ENCODE results near the gene GPATCH3. TPM values are rescaled to one million over a fixed set of nuclear protein-coding genes. Genes with fewer than 3 reads are reported as not detected.

GPATCH3 gene
- total RNA-seq, 1 experiment from 2014 or later = 15.6 TPM

DNA sequence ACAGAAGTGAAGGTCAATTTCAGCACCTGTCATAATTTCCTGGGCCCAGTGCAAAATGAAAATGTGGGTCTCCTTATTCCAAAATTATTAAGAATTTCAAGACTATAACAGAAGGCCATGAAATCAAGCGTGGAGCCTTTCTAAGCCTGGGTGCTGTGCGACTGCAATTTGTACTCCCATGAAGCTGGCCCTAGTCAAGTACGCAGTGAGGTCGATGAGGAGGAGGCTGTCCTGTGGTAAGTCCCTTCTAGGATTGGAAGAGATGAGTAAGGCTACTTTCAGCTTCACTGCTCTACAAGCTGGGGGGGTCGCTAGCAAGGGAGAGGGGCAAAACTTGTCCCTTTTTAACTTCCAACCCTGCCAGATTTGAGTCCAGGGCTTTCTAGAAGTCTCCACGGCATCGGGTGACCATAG is 20.9 kb upstream of the GPATCH3 start:
- no peaks in the 10 kb centered on the region for H3K9me3 ChIP-seq
- peak overlapping the region; percentile 95 for H3K4me3 ChIP-seq
- no peaks in the 10 kb centered on the region for H3K27me3 ChIP-seq
- H3K36me3 ChIP-seq = peaks cover 39% of the 10 kb centered on the region
- DNase-seq = no peak

DNA sequence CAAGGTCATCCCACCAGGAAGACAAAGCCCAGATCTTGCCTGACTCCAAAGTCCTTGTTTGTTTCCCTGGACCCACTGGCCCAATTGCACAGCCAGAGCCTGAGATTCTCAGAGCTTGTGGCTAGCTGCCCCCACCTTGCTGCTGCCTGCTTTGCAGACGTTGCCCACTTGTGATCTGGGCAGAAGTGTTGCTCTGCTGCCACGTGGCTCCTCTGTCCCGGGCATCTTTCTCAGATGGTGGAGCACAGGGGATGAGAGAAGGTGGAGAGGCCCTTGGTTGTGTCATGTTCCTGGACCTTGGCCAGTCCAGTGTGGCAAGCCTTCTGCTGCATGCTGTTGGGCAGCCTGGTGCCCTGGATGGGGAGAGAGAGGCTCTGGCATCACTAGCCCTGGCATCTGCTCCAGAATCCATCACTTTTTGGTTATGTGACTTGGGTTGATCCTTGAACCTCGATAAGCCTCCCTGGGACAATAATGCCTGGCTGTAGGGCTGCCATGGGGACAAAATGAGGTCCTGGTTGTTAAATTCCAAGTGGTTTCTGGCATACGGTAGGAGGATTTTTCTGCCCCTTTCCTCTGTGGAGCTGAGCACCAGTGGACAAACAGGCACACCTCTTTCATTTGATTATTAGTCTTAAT is 15.1 kb upstream of the GPATCH3 start:
- Histone ChIP-seq H3K4me3 (no peak overlapping the region), H3K36me3 (no peaks in the 10 kb centered on the region), H3K9me3 (no peaks in the 10 kb centered on the region), H3K27me3 (no peaks in the 10 kb centered on the region)
- DNase-seq = peak; percentile 14

DNA sequence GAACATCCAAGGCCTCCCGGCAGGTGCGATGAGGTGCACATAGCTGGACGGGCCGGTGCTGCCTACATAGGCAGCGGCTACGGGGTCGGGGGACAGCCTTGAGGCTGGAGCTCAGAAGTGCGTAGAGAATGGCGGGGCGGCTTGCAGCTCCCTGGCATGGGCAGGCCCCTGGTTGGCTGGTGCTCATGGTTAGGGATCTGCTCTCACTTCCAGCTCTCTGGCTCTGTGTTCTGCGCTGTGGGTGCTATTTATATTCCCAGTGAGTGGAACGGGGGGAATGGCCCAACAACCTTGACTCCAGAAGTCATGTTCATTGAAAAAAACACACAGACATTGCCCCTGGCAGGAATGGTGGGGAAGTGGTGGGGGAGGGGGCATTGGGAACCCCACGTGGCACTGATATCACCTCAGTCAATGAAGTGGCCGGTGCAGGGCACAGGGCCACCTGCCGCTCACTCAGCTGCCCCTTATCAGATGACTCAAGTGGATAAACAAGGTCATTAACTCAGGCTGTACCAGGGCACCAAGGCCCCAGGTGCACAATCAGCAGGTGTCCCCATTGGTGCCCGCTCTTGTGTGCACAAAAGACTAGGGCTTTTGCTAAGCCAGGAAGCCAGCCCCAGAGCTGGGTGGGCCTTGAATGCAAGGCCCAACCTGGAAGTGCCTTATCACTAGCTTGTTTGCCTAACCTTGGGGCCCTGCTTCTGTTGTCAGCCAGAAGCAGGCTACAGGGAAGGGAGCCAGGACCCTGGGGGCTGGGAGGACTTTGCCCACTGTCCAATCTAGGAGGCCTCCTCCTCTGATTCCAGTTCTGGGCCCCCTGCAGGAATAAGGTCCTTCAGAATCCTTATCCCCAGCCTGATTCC is 13.7 kb upstream of the GPATCH3 start, which contains the start of gene NR0B2:
Gene NR0B2 (minus strand): TSS at position 222 of the 866 bp plus-strand sequence. CDS start 35 bp downstream, at position 187.
- no peaks in the 10 kb centered on the region for H3K27me3 ChIP-seq
- no peaks in the 10 kb centered on the region for H3K36me3 ChIP-seq
- no peak for DNase-seq
- no peak within 1 kb of the TSS for H3K4me3 ChIP-seq
- no peaks in the 10 kb centered on the region for H3K9me3 ChIP-seq

DNA sequence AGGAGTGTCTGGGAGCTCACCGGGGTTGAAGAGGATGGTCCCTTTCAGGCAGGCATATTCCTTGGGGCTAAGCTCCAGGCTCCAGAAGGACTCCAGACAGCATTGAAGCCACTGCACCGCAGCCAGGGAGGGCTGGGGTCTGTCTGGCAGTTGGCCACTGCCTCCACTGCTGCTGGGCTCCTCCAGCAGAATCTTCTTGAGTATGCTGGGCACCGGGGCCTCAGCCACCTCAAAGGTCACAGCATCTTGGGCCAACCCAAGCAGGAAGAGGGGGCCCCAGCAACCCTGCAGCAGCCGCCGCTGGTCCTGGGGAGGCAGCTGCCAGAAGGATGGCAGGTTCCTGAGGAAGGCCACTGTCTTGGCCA is 13.1 kb upstream of the GPATCH3 start:
- DNase-seq = no peak
- H3K27me3 ChIP-seq = no peaks in the 10 kb centered on the region
- H3K4me3 ChIP-seq = no peak overlapping the region

DNA sequence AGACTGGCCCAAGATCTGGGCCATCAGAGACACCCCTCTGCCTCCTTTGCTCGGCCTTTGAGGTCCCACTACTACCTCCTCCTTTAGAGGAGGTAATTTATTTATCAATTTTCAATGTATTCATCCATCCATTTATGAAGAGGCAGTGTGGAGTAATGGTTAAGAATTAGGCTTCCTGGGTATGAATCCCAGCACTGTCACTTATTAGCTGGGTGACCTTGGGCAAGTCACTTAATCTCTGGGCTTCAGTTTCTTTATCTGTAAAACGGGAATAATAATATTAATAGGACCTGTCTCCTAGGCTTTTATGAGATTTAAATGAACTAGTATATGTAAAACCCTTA is 11.9 kb upstream of the GPATCH3 start:
- Histone ChIP-seq H3K27me3 (no peaks in the 10 kb centered on the region), H3K4me3 (no peak overlapping the region), H3K36me3 (no peaks in the 10 kb centered on the region), H3K9me3 (no peaks in the 10 kb centered on the region)
- no peak for DNase-seq

More for the DNA sequence above, 13.1 kb upstream of the GPATCH3 start:
- no peaks in the 10 kb centered on the region for H3K36me3 ChIP-seq
- H3K9me3 ChIP-seq = no peaks in the 10 kb centered on the region

DNA sequence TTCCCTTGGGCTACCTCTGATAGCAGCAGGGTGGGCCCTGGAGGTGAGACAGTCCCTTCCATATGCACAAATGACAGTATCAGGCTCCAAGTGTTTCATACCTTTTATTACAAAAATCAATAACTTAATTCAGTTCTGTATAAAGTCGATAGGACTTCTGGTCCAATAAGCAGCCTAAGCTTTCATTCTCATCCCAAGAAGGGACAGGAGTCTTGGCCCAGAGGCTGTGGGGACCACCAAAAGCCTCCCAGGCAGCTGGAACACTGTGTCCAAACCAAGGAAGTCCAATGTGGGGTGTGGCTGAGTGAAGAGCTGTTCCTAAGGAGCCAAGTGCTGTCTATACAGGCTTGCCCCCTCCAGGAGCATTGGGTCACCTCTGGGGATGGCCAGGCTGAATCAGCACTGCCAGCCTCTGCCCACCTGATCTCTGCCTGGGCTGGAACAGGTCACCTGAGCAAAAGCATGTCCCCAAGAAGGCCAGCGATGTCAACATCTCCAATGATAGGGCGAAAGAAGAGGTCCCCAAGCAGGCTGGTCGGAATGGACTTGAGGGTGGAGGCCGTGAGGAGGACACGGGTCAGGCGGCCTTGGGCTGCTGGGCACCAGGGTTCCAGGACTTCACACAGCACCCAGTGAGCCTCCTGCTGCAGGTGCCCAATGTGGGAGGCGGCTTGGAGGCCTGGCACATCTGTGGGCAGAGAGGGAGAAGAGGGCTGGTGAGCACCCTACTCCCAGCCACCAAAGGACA is 11.3 kb upstream of the GPATCH3 start:
- Histone ChIP-seq H3K36me3 (no peaks in the 10 kb centered on the region), H3K27me3 (no peaks in the 10 kb centered on the region), H3K9me3 (no peaks in the 10 kb centered on the region), H3K4me3 (no peak overlapping the region)
- DNase-seq = no peak

DNA sequence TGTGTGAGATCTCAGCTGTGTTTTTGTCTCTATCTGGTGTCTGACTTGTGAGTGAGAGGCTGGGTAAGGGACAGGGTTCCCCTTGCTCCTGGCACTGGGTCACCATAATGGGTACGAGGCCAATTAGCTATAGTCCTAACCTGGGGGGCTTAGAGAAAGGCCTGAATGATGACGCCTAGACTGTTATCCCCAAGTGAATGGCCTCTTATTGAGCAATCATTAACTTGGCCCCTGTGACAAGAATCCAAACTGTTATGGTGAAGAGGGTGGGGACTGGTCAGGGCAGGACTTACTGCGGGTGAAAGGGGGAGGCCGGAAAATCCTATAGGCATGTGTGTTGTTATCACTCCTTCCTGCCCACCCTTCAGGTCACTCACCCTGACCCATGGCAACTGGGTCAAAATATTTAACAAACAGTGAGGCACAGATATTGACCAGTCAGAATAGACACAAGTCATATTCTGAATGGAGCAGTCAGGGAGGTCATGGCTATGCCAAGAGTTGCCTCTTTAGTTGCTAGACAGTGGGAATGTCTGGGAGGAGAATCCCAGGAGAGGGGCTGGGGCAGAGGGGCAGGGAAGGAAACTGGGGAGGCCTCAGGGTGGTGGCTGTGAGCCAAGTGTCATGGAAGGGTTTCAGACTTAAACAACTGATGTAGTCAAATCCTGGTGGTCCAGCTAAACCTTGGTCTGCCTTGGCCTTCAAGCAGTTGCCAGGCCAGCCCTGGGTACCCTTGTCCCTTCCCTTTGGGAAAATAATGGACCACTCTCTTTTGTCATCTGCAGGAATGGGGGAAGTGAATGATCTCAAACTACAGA is 10.3 kb upstream of the GPATCH3 start:
- no peak for DNase-seq
- no peak overlapping the region for H3K4me3 ChIP-seq
- no peaks in the 10 kb centered on the region for H3K36me3 ChIP-seq
- H3K27me3 ChIP-seq = no peaks in the 10 kb centered on the region
- no peaks in the 10 kb centered on the region for H3K9me3 ChIP-seq

DNA sequence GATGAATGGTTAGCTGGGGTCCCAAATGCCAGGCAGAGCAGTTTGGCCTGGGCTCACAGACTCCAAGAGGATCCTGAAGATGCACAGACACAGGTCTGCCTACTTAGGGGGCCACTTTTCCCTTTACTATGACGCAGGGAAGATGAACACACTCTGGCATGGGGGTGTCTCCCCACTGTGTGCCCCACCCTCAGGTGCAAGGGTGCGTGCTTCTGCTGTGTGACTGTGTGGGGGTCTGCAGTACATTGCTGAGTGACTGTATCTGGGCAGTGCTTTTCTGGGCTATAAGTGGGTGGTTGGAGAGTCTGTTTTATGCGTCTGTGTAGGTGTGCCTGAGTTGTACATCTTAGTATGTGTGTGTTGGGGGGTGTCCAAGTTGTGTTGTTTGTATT is 9.7 kb upstream of the GPATCH3 start:
- H3K9me3 ChIP-seq = no peaks in the 10 kb centered on the region
- H3K36me3 ChIP-seq = no peaks in the 10 kb centered on the region
- no peak for DNase-seq
- no peaks in the 10 kb centered on the region for H3K27me3 ChIP-seq
- H3K4me3 ChIP-seq = no peak overlapping the region

DNA sequence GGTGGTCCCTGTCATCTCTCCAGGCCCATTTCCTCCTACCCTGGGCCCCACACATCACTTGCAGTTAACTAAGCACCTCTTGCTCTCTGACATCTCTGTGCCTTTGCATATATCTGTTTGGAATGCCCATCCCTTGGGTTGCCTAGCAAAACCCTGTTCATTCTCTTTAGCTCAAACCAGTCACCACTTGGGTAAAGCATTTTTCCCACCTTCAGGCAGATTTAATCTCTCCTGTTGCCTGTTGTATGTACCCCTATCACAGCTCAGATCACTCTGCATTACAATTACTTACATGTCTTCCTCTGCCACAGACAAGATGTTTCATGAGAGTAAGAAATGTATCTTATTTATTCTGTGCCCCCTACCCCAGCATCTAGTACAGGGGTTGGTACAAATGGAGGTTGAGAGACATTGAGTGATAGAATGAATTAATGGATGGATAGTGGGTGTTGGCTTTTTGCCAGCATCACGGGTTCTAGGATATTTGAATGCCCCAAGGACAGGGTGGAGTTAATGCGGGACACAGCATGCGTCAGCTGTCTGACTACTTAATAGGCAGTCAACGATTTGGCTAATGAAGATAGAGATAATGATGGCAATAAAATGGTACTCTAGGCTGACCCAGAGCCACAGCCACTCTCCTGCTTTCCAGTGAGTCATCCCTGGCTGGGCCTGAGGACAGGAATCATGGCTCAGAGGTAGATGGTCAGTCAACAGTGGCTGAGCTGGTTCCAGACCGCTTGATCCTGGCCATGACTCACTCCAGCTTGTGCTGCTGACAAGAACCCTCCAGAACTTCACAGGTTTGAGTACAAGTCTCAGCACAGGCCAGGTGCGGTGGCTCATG is 7.0 kb upstream of the GPATCH3 start:
- Histone ChIP-seq H3K27me3 (no peaks in the 10 kb centered on the region), H3K9me3 (no peaks in the 10 kb centered on the region), H3K36me3 (no peaks in the 10 kb centered on the region), H3K4me3 (no peak overlapping the region)
- DNase-seq = peak; percentile 95

DNA sequence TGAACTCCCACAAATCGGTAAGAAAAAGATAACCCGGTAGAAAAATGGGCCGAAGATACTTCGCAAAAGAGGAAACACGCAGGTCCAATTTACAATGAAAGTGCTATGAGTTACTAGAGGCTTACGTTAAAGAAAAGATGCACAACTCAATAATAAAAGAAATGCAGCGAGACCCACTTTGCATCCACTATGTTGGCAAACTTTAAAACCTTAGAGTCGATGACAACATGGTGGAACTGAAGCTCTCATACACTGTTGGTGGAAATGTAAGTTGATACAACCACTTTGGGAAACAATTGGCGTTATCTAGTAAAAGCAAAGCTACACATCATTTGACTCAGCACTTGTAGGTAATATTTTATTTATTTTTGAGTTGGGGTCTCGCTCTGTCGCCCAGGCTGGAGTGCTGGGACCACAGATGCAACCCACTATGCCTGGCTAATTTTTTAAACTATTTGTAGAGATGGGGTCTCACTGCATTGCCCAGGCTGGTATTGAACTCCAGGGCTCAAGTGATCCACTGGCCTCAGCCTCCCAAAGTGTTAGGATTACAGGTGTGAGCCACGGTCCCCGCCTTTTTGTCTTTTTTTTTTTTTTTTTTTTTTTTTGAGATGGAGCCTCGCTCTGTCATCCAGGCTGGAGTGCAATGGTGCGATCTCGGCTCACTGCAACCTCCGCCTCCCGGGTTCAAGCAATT is 696 bp upstream of the GPATCH3 start:
- no peak for DNase-seq
- H3K27me3 ChIP-seq = no peaks in the 10 kb centered on the region
- H3K9me3 ChIP-seq = no peaks in the 10 kb centered on the region
- H3K4me3 ChIP-seq = peak overlapping the region; percentile 82
- peaks cover 13% of the 10 kb centered on the region for H3K36me3 ChIP-seq

DNA sequence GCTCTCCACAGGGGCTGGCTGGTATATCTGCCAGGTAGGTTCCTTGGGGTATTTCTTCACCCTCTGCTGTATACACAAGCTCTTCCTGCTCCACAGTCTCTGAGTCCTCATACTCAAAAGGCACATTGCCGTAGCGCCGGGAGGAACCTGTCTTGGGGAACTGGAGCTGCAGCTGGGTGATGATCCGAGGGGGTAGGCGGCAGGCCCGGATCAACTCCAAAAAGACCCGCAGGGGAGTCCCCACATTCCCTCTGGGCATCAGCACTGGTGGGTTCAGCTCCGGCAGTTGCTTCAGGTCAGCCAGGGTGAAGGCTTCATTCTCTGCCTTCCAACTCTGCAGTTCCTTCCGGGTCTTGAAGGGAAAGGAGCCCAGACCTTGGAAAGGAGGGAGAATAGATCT is 2.9 kb downstream of the GPATCH3 start:
- DNase-seq = no peak
- Histone ChIP-seq H3K36me3 (peaks cover 17% of the 10 kb centered on the region), H3K27me3 (no peaks in the 10 kb centered on the region), H3K4me3 (no peak overlapping the region), H3K9me3 (no peaks in the 10 kb centered on the region)

DNA sequence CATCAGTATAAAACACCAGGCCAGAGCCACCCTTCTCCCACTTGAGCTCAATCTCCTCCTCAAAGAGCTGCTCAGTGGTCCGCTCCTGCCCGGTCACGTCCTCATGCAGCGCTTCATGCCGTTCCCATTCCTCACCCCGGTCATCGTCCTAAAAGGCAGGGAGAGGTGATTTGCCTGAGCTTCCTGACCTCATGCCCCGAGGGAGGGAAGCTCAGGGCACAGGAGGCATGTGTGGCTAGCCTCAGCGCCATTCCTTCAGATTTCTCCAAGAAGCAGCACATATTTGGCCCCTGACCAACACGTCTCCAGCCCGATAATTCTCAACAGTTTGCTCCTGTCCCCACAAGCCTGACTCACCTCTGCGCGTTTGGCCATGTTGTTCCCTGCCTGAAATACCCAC is 6.0 kb downstream of the GPATCH3 start:
- H3K36me3 ChIP-seq = peaks cover 32% of the 10 kb centered on the region
- no peak for DNase-seq
- no peak overlapping the region for H3K4me3 ChIP-seq
- H3K27me3 ChIP-seq = no peaks in the 10 kb centered on the region
- no peaks in the 10 kb centered on the region for H3K9me3 ChIP-seq

DNA sequence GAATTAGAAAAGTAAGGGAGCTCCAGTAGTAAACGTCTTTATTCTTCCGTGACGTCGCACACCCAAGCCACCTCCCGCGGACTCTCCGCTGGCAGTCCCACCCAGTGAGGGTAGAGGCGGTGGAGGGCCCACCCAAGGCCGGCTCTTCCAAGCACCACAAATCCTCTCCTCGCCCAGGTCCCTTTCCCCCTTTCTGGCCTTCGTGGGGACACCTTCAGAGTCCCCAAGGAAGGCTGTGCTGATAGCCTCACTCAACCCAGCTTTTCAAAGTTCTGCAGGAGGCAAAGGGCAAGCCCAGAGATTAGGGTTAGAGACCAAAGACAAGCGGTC is 9.8 kb downstream of the GPATCH3 start:
- Histone ChIP-seq H3K36me3 (peaks cover 42% of the 10 kb centered on the region), H3K4me3 (peak overlapping the region; percentile 99), H3K27me3 (no peaks in the 10 kb centered on the region), H3K9me3 (no peaks in the 10 kb centered on the region)
- no peak for DNase-seq

DNA sequence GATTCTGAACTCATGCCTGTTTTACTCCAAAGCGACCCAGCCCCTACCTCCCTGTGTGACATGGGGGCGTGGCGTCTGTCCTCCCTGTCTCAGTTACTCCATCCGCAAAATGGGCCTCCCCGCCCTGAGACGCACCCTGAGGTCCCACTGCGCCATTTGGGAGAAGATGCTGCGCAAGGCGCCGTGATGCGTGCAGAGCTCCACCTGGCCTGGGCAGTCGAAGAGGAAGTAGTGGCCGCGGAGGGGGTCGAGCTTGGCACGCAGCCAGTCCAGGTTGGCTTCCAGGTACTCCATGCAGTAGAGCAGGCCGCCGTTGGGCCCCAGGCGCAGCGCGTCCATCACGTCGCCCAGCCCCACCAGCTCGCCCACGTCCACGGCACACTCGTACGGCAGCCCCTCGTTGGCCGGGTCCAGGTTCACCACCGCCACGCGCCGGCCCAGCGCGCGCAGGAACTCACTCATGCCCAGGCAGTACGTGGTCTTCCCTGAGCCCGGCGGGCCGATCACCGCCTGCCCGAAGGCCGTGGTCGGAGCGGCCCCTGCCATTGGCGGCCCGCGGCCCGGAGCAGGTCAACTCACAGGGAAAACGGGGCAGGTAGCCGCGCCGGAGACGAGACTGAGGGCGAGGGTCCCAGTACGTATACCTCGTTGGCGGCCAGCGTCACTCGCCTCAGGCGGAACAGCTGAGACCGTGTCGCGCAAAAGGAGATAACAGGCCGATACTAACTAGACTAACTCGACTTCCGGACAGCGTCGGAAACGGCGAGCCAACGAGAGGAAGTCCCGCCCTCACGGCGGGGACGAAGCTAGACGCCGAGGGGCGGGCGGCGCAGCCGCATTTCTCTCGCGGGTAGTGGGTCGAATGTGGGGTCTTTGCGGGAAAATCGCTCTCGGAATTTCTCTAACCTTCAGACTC is 10.5 kb downstream of the GPATCH3 start, which contains the start of gene GPN2:
Gene GPN2 (minus strand): TSS at position 733 of the 916 bp plus-strand sequence. CDS start 187 bp downstream, at position 546.
- no peaks in the 10 kb centered on the region for H3K9me3 ChIP-seq
- H3K27me3 ChIP-seq = no peaks in the 10 kb centered on the region
- DNase-seq = peak; percentile 71
- peaks cover 48% of the 10 kb centered on the region for H3K36me3 ChIP-seq
- peak within 1 kb of the TSS; percentile 99 for H3K4me3 ChIP-seq

All from MG63 (cell line).